Measurements from ENCODE around the gene NRK. TPM values are rescaled to one million over a fixed set of nuclear protein-coding genes. Genes with fewer than 3 reads are reported as not detected.
"Not testable (repeated sequence)": the region's sequence is repeated elsewhere in the genome, so short reads cannot be mapped to it uniquely, and the experiment has no call there.

Gene NRK
- total and polyA plus RNA-seq, 5 donors, result 0.14 to 0.91 (median 0.61) TPM

GRCh38 chrX:105894721-105895120 is 72.4 kb downstream of the NRK start:
- Histone ChIP-seq H3K27me3 (ENCODE audit: control insufficient read depth, insufficient read depth) (no peaks in the 10 kb centered on the region), H3K27ac (ENCODE audit: low read length) (no peak overlapping the region), H3K9me3 (ENCODE audit: control insufficient read depth, low read length) (no peaks in the 10 kb centered on the region), H3K4me3 (ENCODE audit: low read length) (no peak overlapping the region), H3K4me1 (ENCODE audit: control insufficient read depth, insufficient read depth, low read length) (no peaks in the 10 kb centered on the region)
- no peak for DNase-seq
- ATAC-seq, result no peak
- intact Hi-C loops (cut with DNase I), result no loop called here

GRCh38 chrX:105909576-105909975 is 87.2 kb downstream of the NRK start:
- no peaks in the 10 kb centered on the region for H3K27me3 ChIP-seq (ENCODE audit: control insufficient read depth, insufficient read depth)
- ATAC-seq (no peak), DNase-seq (no peak)
- H3K4me3 ChIP-seq (ENCODE audit: low read length), result no peak overlapping the region
- H3K4me1 ChIP-seq (ENCODE audit: control insufficient read depth, insufficient read depth, low read length), result no peaks in the 10 kb centered on the region
- H3K9me3 ChIP-seq (ENCODE audit: control insufficient read depth, low read length), result no peaks in the 10 kb centered on the region
- intact Hi-C loops (cut with DNase I), result no loop called here
- H3K27ac ChIP-seq (ENCODE audit: low read length), result no peak overlapping the region
- 91% methylated on average over 8 of the region's 8 CpGs for WGBS

- no peaks in the 10 kb centered on the region for H3K27me3 ChIP-seq (ENCODE audit: control insufficient read depth, insufficient read depth)
- WGBS, result 53% methylated on average over 3 of the region's 3 CpGs
- no peaks in the 10 kb centered on the region for H3K9me3 ChIP-seq (ENCODE audit: control insufficient read depth, low read length)
- no peaks in the 10 kb centered on the region for H3K4me1 ChIP-seq (ENCODE audit: control insufficient read depth, insufficient read depth, low read length)
- no peak overlapping the region for H3K4me3 ChIP-seq (ENCODE audit: low read length)
- intact Hi-C loops (cut with DNase I), result no loop called here
- ATAC-seq (no peak), DNase-seq (no peak)
- no peak overlapping the region for H3K27ac ChIP-seq (ENCODE audit: low read length)
These were observed 88.3 kb downstream of the NRK start for GRCh38 chrX:105910563-105911105.

GRCh38 chrX:105945266-105945665 is 122.9 kb downstream of the NRK start:
- Histone ChIP-seq H3K27me3 (ENCODE audit: control insufficient read depth, insufficient read depth) (no peaks in the 10 kb centered on the region), H3K4me1 (ENCODE audit: control insufficient read depth, insufficient read depth, low read length) (no peaks in the 10 kb centered on the region), H3K27ac (ENCODE audit: low read length) (no peak overlapping the region), H3K9me3 (ENCODE audit: control insufficient read depth, low read length) (no peaks in the 10 kb centered on the region), H3K4me3 (ENCODE audit: low read length) (no peak overlapping the region)
- ATAC-seq (no peak), DNase-seq (no peak)
- intact Hi-C loops (cut with DNase I), result no loop called here
- WGBS, result 83% methylated on average over 3 of the region's 3 CpGs

GRCh38 chrX:105969487-105969886 is 147.1 kb downstream of the NRK start:
- Histone ChIP-seq H3K27me3 (ENCODE audit: control insufficient read depth, insufficient read depth) (no peaks in the 10 kb centered on the region), H3K9me3 (ENCODE audit: control insufficient read depth, low read length) (no peaks in the 10 kb centered on the region), H3K4me1 (ENCODE audit: control insufficient read depth, insufficient read depth, low read length) (no peaks in the 10 kb centered on the region), H3K4me3 (ENCODE audit: low read length) (no peak overlapping the region), H3K27ac (ENCODE audit: low read length) (no peak overlapping the region)
- intact Hi-C loops (cut with DNase I), result no loop called here
- WGBS, result 88% methylated on average over 5 of the region's 5 CpGs
- no peak for ATAC-seq
- DNase-seq, result no peak

GRCh38 chrX:105972690-105973386 is 150.5 kb downstream of the NRK start:
- no peak for ATAC-seq
- intact Hi-C loops (cut with DNase I), result no loop called here
- H3K4me1 ChIP-seq (ENCODE audit: control insufficient read depth, insufficient read depth, low read length), result no peaks in the 10 kb centered on the region
- no peak overlapping the region for H3K4me3 ChIP-seq (ENCODE audit: low read length)
- DNase-seq, result no peak
- no peaks in the 10 kb centered on the region for H3K9me3 ChIP-seq (ENCODE audit: control insufficient read depth, low read length)
- WGBS, result 23% methylated on average over 3 of the region's 3 CpGs
- no peak overlapping the region for H3K27ac ChIP-seq (ENCODE audit: low read length)
- H3K27me3 ChIP-seq (ENCODE audit: control insufficient read depth, insufficient read depth), result no peaks in the 10 kb centered on the region

GRCh38 chrX:105973387-105973739 is 151.0 kb downstream of the NRK start:
- H3K4me1 ChIP-seq (ENCODE audit: control insufficient read depth, insufficient read depth, low read length), result no peaks in the 10 kb centered on the region
- no peaks in the 10 kb centered on the region for H3K9me3 ChIP-seq (ENCODE audit: control insufficient read depth, low read length)
- no peak for ATAC-seq
- intact Hi-C loops (cut with DNase I), result no loop called here
- no peaks in the 10 kb centered on the region for H3K27me3 ChIP-seq (ENCODE audit: control insufficient read depth, insufficient read depth)
- 20% methylated on average over 3 of the region's 3 CpGs for WGBS
- DNase-seq, result no peak
- H3K27ac ChIP-seq (ENCODE audit: low read length), result no peak overlapping the region
- H3K4me3 ChIP-seq (ENCODE audit: low read length), result no peak overlapping the region

GRCh38 chrX:105975382-105975781 is 153.0 kb downstream of the NRK start:
- Histone ChIP-seq H3K4me1 (ENCODE audit: control insufficient read depth, insufficient read depth, low read length) (no peaks in the 10 kb centered on the region), H3K27me3 (ENCODE audit: control insufficient read depth, insufficient read depth) (no peaks in the 10 kb centered on the region), H3K27ac (ENCODE audit: low read length) (no peak overlapping the region), H3K9me3 (ENCODE audit: control insufficient read depth, low read length) (no peaks in the 10 kb centered on the region), H3K4me3 (ENCODE audit: low read length) (no peak overlapping the region)
- intact Hi-C loops (cut with DNase I), result no loop called here
- DNase-seq, result no peak
- no peak for ATAC-seq

- peak in 1 of 3 donors; percentile 12 for DNase-seq
These were observed 159.6 kb downstream of the NRK start for GRCh38 chrX:105981772-105982485.

GRCh38 chrX:105988487-105988886 is 166.1 kb downstream of the NRK start:
- DNase-seq; H3K27ac ChIP-seq (ENCODE audit: low read length); H3K27me3 ChIP-seq (ENCODE audit: control insufficient read depth, insufficient read depth); ATAC-seq; H3K4me3 ChIP-seq (ENCODE audit: low read length); intact Hi-C loops (cut with DNase I); H3K4me1 ChIP-seq (ENCODE audit: control insufficient read depth, insufficient read depth, low read length); H3K9me3 ChIP-seq (ENCODE audit: control insufficient read depth, low read length): not testable (repeated sequence)
- 72% methylated on average over 5 of the region's 5 CpGs for WGBS

More at GRCh38 chrX:105981772-105982485, 159.6 kb downstream of the NRK start:
- H3K4me1 ChIP-seq (ENCODE audit: control insufficient read depth, insufficient read depth, low read length), result no peaks in the 10 kb centered on the region
- 86% methylated on average over 15 of the region's 15 CpGs for WGBS
- no peak for ATAC-seq
- no peaks in the 10 kb centered on the region for H3K27me3 ChIP-seq (ENCODE audit: control insufficient read depth, insufficient read depth)
- intact Hi-C loops (cut with DNase I), result no loop called here
- no peak overlapping the region for H3K27ac ChIP-seq (ENCODE audit: low read length)
- H3K4me3 ChIP-seq (ENCODE audit: low read length), result no peak overlapping the region
- H3K9me3 ChIP-seq (ENCODE audit: control insufficient read depth, low read length), result no peaks in the 10 kb centered on the region

- no peak for ATAC-seq
- Histone ChIP-seq H3K27me3 (ENCODE audit: control insufficient read depth, insufficient read depth) (no peaks in the 10 kb centered on the region), H3K9me3 (ENCODE audit: control insufficient read depth, low read length) (no peaks in the 10 kb centered on the region), H3K4me3 (ENCODE audit: low read length) (no peak overlapping the region), H3K27ac (ENCODE audit: low read length) (no peak overlapping the region), H3K4me1 (ENCODE audit: control insufficient read depth, insufficient read depth, low read length) (no peaks in the 10 kb centered on the region)
- intact Hi-C loops (cut with DNase I), result no loop called here
- WGBS, result 72% methylated on average over 1 of the region's 1 CpG
- DNase-seq, result no peak
These were observed 177.0 kb downstream of the NRK start for GRCh38 chrX:105999294-105999693.

Data from right cardiac atrium (tissue), 5 donors.